GM23248 (cell line): ENCODE results near the gene PATJ.
"Not testable (repeated sequence)": the region's sequence is repeated elsewhere in the genome, so short reads cannot be mapped to it uniquely, and the experiment has no call there.

Experiments
- EZH2 ChIP-seq: fragments of 200-600 bp; sonication (generic); IDR thresholded peaks from 2 replicates; pipeline ENCODE4 v1.6.1; 2018; ENCODE audit warnings: antibody characterized with exemption, mild to moderate bottlenecking; ENCODE audit not compliant: insufficient read depth, poor library complexity, severe bottlenecking
- EZH2phosphoT487 ChIP-seq: fragments of 200-600 bp; sonication (generic); IDR thresholded peaks from 2 replicates; pipeline ENCODE4 v1.6.1; 2018; ENCODE audit warnings: antibody characterized with exemption, moderate library complexity, mild to moderate bottlenecking, low read depth; ENCODE audit not compliant: insufficient read depth

GRCh38 chr1:61879887-61880474, 137.7 kb downstream of the PATJ start:
- not testable (repeated sequence) for TF ChIP-seq EZH2, EZH2phosphoT487
